ENCODE data around the gene EIF5AL1.
A peak's percentile ranks its signal among the peaks of the same experiment; 100 is the strongest.
"Not testable (repeated sequence)": the region's sequence is repeated elsewhere in the genome, so short reads cannot be mapped to it uniquely, and the experiment has no call there.

Gene EIF5AL1

GRCh38 chr10:79511891-79512583 lies at the start of gene EIF5AL1:
EIF5AL1 (plus strand) TSS chr10:79512533; CDS start chr10:79512650, 117 bp downstream.
- DNase-seq = not testable (repeated sequence)

- no peak for DNase-seq
These were observed 48.5 kb upstream of the EIF5AL1 start for GRCh38 chr10:79463578-79464496.

- DNase-seq = no peak
These were observed 47.0 kb upstream of the EIF5AL1 start for GRCh38 chr10:79465341-79465740.

GRCh38 chr10:79468015-79468560 lies 44.2 kb upstream of the EIF5AL1 start:
- DNase-seq = no peak

DNA sequence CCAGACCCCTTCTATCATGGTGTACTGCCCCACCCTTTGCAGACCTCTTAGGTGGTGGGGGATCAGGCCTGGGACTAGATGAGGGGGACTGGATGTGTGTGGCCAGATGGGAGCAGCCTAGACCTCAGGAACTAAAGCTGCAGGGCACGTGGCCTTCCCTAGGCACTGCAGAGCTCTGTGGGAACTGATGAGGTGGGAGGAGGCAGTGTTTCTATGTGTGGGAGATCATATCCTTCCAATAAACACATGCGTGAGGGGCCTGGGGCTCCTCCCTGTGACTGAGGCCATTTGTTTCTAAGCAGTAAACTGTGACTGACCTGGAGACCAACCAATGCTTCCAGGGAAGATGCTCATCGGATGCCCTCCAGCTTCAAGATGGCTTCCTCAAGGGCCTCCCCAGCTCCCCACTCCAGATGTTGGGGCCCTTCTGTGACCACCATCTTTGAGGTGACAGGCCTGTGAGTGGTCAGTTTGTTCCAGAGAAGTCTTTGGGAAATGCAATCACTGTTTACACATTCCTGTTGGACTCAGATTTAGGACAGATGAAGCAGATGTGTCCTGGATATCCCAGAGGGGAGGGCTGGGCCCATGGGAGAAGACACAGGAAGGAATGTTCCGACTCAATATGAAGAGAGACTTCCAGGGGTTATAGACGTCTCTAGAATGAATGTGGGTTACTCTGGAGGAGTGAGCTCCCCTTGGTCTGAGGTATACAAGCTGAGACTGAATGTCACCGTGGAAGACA lies 43.3 kb upstream of the EIF5AL1 start:
- DNase-seq = no peak

DNA sequence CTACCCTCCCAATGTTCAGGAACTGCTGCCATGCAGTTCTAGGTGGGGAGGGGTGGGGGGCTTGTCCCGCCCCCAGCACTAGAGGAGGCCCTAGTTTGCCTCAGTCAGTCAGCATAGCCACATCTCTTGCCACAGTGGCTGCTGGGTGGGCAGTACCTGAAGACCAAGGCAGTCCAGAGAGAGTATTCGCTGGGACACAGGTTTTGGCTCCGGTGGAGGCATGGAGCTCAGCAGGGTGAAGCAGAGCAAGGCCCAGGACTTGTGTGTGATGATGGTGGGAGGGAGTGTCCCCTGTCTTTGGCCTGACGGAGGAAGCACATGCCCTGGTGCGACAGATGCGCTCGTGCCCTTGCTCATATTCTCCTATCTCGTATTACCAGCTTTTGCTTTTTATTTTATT lies 42.2 kb upstream of the EIF5AL1 start:
- no peak for DNase-seq

- no peak for DNase-seq
These were observed 40.6 kb upstream of the EIF5AL1 start for GRCh38 chr10:79471776-79472175.

- no peak for DNase-seq
These were observed 39.9 kb upstream of the EIF5AL1 start for GRCh38 chr10:79472449-79472848.

DNA sequence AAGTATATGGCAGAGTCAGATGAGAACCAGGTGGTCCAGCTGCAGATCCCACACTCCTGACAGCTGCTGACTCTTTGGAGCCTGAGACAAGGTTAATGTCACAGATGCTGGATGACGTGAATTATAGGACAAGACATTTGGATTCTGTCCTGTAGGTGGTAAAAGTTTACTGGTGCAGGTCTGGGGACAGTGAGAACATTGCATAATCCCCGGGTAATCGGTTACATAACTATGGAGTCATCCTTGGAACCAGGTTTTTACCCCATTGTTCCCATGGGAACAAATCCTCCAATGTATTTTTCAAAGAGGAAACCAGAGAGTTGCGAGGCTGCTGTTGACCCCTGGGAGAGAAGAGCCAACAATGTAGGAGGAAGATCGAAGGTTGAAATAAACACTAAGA lies 39.4 kb upstream of the EIF5AL1 start:
- no peak for DNase-seq

DNA sequence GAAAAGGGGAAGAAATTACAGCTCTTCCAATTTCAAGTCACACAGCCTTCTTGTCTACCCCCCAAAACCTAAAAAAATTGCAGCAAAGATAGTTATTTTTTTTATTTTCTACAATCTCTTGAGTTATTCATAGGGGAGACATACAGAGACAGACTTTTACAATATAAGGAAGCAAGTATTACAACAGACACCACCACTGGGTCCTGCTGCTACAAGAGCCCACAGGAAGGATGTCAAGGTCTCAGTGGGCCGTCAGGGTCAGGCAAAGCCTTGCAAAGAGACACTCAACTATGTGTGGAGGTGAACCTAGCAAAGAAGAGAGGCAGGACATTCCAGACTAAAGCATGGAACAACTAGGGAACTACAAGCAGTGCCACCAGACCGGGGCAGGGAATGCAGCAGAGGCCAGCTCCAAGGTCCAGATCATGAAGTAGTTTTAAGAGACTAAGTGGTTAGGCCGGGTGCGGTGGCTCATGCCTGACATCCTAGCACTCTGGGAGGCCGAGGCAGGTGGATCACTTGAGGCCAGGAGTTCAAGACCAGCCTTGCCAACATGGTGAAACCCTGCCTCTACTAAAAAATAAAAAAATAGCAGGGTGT lies 38.7 kb upstream of the EIF5AL1 start:
- no peak for DNase-seq

- no peak for DNase-seq
These were observed 37.1 kb upstream of the EIF5AL1 start for GRCh38 chr10:79475119-79475653.

DNA sequence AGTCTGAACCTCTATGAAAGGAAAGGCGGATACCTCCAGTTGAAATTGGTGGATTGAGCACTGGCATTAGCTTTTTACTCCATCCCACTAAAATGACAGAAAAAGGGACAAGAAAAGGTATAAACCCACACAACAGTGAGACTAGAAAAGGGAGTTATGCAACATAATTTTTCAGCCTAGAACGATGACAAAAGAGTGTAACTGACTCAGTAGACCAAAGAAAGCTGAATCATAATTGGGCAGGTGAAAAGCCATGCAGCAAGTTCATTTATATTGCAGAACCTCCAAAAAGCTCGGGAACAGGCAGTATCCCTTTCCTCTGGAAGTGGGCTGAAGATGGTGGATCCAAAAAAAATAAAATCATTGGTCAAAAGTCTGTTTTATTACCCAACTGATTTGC lies 36.5 kb upstream of the EIF5AL1 start:
- DNase-seq = no peak

- no peak for DNase-seq
These were observed 35.7 kb upstream of the EIF5AL1 start for GRCh38 chr10:79476645-79477044.

- DNase-seq = no peak
These were observed 34.9 kb upstream of the EIF5AL1 start for GRCh38 chr10:79477456-79477855.

GRCh38 chr10:79479283-79479909 lies 32.9 kb upstream of the EIF5AL1 start:
- DNase-seq = no peak

DNA sequence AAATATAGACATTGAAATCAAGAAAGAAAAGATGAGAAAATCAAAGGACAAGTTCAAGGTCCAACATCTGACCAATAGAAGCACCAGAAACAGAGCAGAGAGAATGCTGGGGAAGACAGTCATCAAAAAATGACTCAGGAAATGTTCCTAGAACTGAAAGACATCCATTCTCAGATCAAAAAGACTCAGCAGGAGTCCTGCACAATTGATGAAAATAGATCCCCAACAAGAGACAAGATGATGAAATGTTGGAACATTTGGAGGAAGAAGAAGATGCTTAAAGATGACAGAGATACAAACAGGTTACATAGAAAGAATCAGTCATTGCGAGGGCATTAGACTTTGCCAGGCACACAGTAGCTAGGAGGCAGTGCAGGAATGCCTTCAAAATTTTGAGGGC lies 30.0 kb upstream of the EIF5AL1 start:
- no peak for DNase-seq

DNA sequence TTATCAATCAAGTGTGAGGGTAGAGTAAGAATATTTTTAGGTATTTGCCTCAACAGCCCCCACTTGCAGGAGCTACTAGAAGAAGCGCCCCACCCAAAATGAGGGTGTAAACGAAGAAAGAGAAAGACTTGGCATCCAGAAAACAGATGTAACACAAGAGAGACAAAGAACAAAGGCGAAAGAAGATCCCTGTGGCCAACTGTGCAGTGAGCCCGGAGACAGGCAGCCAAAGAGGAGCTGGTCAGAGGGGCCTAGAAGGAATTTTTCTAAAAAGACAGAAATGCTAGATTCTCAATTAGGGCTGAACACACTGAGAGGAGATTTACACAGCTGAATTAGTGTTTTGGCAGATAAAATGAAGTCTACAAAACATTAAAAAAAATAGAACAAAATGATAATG lies 29.6 kb upstream of the EIF5AL1 start:
- DNase-seq = no peak

GRCh38 chr10:79483299-79483698 lies 29.0 kb upstream of the EIF5AL1 start:
- no peak for DNase-seq

- DNase-seq = no peak
These were observed 28.4 kb upstream of the EIF5AL1 start for GRCh38 chr10:79483948-79484347.

GRCh38 chr10:79484476-79484875 lies 27.9 kb upstream of the EIF5AL1 start:
- no peak for DNase-seq

- DNase-seq = peak; percentile 26
These were observed 24.8 kb upstream of the EIF5AL1 start for GRCh38 chr10:79487296-79488194.
